ENCODE data around the gene TTC32. TPM values are rescaled to one million over a fixed set of nuclear protein-coding genes. Genes with fewer than 3 reads are reported as not detected.

Gene TTC32
- total RNA-seq, 4 donors from 2014 or later: 12.4 to 28.8 (median 13.7) TPM

DNA sequence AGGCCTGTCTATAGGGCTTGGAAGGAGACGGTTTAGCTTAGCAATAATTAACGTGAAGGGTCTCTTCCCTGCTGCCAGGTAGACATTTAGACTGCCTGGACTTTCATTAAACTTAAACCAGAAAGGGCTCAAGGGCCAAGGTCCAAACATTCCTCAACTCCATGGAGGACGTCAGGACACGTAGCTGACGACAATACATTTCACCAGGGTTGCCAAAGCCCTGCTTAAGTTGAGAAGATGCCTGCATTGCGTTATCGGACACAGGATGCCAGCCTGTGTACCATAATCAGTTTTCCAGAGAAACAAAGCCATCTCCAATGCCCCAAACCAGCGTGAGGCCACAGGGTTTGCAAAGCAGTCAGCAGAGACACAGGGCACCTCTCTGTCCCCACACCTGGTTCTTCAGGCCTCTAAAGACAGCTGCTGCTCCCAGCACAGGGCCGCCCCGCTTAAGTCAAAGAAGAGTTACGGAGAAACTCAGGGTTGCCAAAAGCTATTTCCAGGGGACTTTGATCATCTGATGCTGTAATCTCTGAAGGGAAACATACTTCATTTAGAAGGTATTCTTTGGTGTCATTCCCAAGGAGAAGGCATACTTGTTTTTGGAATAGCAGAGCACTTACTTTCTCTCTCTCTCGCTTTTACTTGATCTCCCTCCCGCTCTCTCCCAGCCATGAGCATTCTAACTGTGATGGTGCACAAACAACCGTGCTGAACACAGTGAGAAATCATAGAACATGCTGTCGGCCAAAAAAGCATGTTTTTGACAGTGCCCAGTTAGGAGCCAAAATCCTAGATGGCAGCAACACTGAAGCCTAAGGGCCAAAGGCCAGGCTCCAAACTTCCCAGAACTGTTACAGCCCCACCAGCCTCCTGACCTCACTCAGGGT, 46.0 kb downstream of the TTC32 start:
- Histone ChIP-seq H3K4me3 (replicated peaks in 1 of 3) (no peak overlapping the region), H3K36me3 (no peaks in the 10 kb centered on the region), H3K9me3 (no peaks in the 10 kb centered on the region), H3K27me3 (no peaks in the 10 kb centered on the region), H3K27ac (no peak overlapping the region), H3K4me1 (no peaks in the 10 kb centered on the region)
- TF ChIP-seq POLR2A (IDR thresholded peaks at IDR 0.05): no peak
- TF ChIP-seq, protein P1, sequence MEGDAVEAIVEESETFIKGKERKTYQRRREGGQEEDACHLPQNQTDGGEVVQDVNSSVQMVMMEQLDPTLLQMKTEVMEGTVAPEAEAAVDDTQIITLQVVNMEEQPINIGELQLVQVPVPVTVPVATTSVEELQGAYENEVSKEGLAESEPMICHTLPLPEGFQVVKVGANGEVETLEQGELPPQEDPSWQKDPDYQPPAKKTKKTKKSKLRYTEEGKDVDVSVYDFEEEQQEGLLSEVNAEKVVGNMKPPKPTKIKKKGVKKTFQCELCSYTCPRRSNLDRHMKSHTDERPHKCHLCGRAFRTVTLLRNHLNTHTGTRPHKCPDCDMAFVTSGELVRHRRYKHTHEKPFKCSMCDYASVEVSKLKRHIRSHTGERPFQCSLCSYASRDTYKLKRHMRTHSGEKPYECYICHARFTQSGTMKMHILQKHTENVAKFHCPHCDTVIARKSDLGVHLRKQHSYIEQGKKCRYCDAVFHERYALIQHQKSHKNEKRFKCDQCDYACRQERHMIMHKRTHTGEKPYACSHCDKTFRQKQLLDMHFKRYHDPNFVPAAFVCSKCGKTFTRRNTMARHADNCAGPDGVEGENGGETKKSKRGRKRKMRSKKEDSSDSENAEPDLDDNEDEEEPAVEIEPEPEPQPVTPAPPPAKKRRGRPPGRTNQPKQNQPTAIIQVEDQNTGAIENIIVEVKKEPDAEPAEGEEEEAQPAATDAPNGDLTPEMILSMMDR (IDR thresholded peaks at IDR 0.05): no peak
- 85 to 88% methylated on average over 15 of the region's 15 CpGs for WGBS, 2 donors
- no peak for DNase-seq
- intact Hi-C loops (cut with DNase I): no loop called here

DNA sequence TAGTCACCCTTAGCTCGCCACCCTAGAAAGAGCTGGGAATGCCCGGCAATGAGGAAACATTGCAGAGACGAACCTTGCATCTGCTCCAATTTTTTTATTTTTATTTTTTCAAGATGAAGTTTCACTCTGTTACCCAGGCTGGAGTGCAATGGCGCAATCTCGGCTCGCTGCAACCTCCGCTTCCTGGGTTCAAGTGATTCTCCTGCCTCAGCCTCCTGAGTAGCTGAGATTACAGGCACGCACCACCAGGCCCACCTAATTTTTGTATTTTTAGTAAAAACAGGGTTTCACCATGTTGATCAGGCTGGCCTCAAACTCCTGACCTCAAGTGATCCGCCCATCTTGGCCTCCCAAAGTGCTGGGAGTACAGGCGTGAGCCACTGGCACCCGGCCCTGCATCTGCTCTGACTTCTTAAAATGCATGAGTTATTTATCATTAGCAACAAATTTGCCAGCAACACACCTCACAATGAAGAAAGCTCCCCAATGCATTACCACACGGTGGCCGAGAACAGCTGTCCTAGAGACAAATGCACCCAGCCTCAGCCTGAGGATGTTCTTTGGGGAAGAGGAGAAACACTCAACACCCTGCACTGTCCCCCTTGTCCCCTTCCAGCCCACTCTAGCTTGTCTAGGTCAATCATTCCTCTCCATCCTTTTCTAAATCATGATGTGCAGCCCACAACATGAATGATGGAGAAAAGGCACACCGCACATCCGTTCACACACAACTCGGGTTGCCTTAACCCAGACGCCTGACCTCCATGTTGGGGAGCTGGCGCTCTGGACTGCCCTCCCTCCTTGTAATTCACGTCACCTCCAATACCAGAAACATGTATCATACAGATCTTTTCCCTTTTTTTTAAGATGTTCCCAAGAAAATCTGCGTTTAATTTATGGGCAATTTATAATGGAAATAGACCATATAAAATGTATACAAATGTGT, 46.9 kb downstream of the TTC32 start:
- intact Hi-C loops (cut with DNase I): no loop called here
- no peak overlapping the region for H3K27ac ChIP-seq
- 94 to 96% methylated on average over 20 of the region's 20 CpGs for WGBS, 2 donors
- H3K27me3 ChIP-seq: no peaks in the 10 kb centered on the region
- H3K36me3 ChIP-seq: no peaks in the 10 kb centered on the region
- no peaks in the 10 kb centered on the region for H3K4me1 ChIP-seq
- TF ChIP-seq POLR2A (IDR thresholded peaks at IDR 0.05): no peak
- TF ChIP-seq, protein P1 (IDR thresholded peaks at IDR 0.05): no peak
- DNase-seq: no peak
- no peaks in the 10 kb centered on the region for H3K9me3 ChIP-seq
- no peak overlapping the region for H3K4me3 ChIP-seq (replicated peaks in 1 of 3)

DNA sequence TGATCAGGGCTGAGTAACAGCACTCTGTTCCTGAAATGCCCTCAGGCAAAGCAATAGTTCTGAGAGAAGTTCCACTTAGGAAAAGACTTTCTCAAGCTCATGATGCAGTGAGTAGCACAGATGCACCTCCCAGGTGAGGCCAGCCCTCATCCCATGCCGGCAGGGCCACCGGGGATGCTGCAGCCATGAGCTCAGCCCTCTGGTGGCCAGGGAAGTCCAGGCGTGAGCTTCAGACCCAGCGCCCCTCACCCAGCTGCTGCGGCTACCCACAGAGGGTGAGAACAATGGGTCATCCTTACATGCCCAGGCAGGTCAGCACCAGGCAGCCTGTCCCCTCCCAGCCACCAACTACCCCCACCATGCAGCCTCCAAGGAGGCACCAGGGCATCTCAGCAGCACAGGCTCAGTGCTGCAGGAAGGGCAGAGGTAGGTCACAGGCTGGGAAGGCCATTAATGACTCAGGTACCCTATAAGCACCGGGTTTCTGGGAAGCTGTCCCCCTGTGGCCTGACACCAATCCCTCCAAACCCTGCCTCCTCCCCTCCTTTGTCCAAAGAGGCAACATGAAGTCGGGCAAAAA, 50.6 kb downstream of the TTC32 start:
- intact Hi-C loops (cut with DNase I): no loop called here
- WGBS, 2 donors: 56 to 71% methylated on average over 1 to 7 of the region's 7 CpGs
- H3K36me3 ChIP-seq: no peaks in the 10 kb centered on the region
- no peaks in the 10 kb centered on the region for H3K27me3 ChIP-seq
- H3K4me3 ChIP-seq (replicated peaks in 1 of 3): no peak overlapping the region
- TF ChIP-seq POLR2A (IDR thresholded peaks at IDR 0.05): no peak
- TF ChIP-seq, protein P1 (IDR thresholded peaks at IDR 0.05): no peak
- H3K9me3 ChIP-seq: no peaks in the 10 kb centered on the region
- H3K27ac ChIP-seq: no peak overlapping the region
- no peaks in the 10 kb centered on the region for H3K4me1 ChIP-seq
- no peak for DNase-seq

DNA sequence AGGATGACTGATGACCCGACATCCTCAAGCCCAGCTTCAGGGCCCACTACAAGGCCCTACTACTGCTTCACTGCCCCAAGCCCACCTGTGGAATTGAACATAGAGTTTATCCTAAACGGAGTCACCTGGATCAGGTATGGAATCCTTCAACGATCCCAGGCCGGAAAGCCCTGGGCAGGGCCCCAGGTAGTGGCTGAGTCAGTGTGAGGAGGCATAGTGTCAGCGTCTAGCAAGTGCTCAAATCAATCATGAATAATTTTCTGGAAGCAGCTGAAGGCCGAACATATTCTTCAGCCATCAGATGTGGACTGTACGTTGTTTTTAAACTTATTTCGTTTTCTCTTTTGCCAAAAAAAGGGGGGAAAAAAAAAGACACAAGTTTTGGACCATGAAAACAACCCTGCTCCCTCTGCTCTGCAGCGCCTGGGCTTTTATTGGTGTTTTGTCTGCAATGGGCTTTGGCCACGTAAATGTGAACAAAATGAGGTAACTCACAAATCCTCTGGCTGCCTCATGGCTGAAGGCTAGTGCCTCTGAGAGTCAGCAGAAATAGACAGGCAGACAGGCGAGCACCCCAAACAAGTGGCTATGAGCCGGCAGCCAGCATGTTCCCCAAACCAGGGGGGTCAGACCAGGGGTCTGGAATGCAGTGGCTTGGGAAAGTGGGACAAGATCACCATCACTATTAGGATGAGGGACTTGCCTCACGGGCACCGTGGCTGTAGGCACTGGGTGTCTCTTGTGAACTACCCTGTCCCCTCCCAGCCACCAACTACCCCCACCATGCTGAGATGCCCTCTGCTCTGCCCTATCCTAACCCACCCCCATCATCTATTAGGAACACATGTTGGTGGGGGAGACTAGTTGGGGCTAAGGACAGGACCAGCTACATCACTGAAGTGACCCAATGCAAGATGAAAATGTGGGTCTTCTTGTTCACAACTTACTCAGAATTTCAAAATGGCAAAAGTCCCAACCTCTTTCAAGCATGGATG, 51.4 kb downstream of the TTC32 start:
- intact Hi-C loops (cut with DNase I): no loop called here
- Histone ChIP-seq H3K4me3 (replicated peaks in 1 of 3) (no peak overlapping the region), H3K27me3 (no peaks in the 10 kb centered on the region), H3K4me1 (no peaks in the 10 kb centered on the region), H3K36me3 (no peaks in the 10 kb centered on the region), H3K9me3 (no peaks in the 10 kb centered on the region), H3K27ac (no peak overlapping the region)
- 89 to 93% methylated on average over 14 of the region's 14 CpGs for WGBS, 2 donors
- TF ChIP-seq POLR2A (IDR thresholded peaks at IDR 0.05): no peak
- TF ChIP-seq, protein P1 (IDR thresholded peaks at IDR 0.05): no peak
- no peak for DNase-seq

Data from thyroid gland (tissue), 4 donors.